Measurements from ENCODE around the gene ORAI3. TPM values are rescaled to one million over a fixed set of nuclear protein-coding genes. Genes with fewer than 3 reads are reported as not detected.
"Not testable (repeated sequence)": the region's sequence is repeated elsewhere in the genome, so short reads cannot be mapped to it uniquely, and the experiment has no call there.

Gene ORAI3
- polyA plus RNA-seq, 1 donor from 2014 or later = 7.3 TPM

DNA sequence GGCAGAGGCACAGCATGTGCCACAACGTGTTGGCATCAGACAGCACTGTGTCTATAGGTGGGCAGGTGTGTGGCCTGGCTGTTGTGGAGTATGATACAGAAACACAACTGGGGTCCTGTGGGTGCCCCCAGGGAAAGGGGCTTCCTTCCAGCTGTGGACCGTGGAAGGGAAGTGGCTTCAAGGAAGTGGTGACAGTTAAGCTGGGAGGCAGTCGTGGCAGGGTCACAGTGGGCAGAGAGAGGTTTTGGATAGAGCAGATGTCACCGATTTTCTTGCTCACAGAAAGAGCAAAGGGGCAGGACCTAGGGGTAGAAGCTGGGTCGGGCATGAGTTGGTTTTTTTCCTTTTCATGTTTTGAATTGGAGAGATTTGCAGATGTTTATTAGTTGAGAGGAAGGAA, 11.2 kb upstream of the ORAI3 start:
- H3K4me2 ChIP-seq (ENCODE audit: low read length) = no peak overlapping the region
- H3K27me3 ChIP-seq (ENCODE audit: insufficient read depth, low read depth, low read length) = no peaks in the 10 kb centered on the region
- no peaks in the 10 kb centered on the region for H3K36me3 ChIP-seq (ENCODE audit: insufficient read depth, low read length)
- H3K79me2 ChIP-seq (replicated peaks; ENCODE audit: insufficient read depth, low read length) = no peaks in the 10 kb centered on the region
- no peak overlapping the region for H3K27ac ChIP-seq (ENCODE audit: low read length)
- no peak overlapping the region for H3K9ac ChIP-seq (ENCODE audit: low read length)
- H3K9me3 ChIP-seq (ENCODE audit: low read length) = no peaks in the 10 kb centered on the region
- no peak overlapping the region for H2AFZ ChIP-seq (ENCODE audit: low read depth, low read length)
- no peak overlapping the region for H3K4me3 ChIP-seq (ENCODE audit: low read length)
- H4K20me1 ChIP-seq (ENCODE audit: insufficient read depth) = no peaks in the 10 kb centered on the region
- TF ChIP-seq EZH2 (IDR thresholded peaks at IDR 0.05; ENCODE audit: borderline replicate concordance, insufficient read depth, low read length, poor library complexity, severe bottlenecking) (no peak), EP300 (conservative IDR thresholded peaks at IDR 0.05; ENCODE audit: poor library complexity, severe bottlenecking) (no peak), SMC3 (conservative IDR thresholded peaks at IDR 0.05; ENCODE audit: poor library complexity) (no peak), POLR2AphosphoS5 (IDR thresholded peaks at IDR 0.05) (no peak), TAF1 (IDR thresholded peaks at IDR 0.05; ENCODE audit: low read depth) (no peak), MXI1 (conservative IDR thresholded peaks at IDR 0.05; ENCODE audit: poor library complexity, severe bottlenecking) (no peak), RAD21 (conservative IDR thresholded peaks at IDR 0.05) (no peak)
- TF ChIP-seq, protein P1, sequence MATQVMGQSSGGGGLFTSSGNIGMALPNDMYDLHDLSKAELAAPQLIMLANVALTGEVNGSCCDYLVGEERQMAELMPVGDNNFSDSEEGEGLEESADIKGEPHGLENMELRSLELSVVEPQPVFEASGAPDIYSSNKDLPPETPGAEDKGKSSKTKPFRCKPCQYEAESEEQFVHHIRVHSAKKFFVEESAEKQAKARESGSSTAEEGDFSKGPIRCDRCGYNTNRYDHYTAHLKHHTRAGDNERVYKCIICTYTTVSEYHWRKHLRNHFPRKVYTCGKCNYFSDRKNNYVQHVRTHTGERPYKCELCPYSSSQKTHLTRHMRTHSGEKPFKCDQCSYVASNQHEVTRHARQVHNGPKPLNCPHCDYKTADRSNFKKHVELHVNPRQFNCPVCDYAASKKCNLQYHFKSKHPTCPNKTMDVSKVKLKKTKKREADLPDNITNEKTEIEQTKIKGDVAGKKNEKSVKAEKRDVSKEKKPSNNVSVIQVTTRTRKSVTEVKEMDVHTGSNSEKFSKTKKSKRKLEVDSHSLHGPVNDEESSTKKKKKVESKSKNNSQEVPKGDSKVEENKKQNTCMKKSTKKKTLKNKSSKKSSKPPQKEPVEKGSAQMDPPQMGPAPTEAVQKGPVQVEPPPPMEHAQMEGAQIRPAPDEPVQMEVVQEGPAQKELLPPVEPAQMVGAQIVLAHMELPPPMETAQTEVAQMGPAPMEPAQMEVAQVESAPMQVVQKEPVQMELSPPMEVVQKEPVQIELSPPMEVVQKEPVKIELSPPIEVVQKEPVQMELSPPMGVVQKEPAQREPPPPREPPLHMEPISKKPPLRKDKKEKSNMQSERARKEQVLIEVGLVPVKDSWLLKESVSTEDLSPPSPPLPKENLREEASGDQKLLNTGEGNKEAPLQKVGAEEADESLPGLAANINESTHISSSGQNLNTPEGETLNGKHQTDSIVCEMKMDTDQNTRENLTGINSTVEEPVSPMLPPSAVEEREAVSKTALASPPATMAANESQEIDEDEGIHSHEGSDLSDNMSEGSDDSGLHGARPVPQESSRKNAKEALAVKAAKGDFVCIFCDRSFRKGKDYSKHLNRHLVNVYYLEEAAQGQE (IDR thresholded peaks at IDR 0.05; ENCODE audit: borderline replicate concordance) = no peak
- TF ChIP-seq, protein P2, sequence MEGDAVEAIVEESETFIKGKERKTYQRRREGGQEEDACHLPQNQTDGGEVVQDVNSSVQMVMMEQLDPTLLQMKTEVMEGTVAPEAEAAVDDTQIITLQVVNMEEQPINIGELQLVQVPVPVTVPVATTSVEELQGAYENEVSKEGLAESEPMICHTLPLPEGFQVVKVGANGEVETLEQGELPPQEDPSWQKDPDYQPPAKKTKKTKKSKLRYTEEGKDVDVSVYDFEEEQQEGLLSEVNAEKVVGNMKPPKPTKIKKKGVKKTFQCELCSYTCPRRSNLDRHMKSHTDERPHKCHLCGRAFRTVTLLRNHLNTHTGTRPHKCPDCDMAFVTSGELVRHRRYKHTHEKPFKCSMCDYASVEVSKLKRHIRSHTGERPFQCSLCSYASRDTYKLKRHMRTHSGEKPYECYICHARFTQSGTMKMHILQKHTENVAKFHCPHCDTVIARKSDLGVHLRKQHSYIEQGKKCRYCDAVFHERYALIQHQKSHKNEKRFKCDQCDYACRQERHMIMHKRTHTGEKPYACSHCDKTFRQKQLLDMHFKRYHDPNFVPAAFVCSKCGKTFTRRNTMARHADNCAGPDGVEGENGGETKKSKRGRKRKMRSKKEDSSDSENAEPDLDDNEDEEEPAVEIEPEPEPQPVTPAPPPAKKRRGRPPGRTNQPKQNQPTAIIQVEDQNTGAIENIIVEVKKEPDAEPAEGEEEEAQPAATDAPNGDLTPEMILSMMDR (IDR thresholded peaks at IDR 0.05; ENCODE audit: poor library complexity, severe bottlenecking) = no peak
- no peaks in the 10 kb centered on the region for H3K9me2 ChIP-seq (ENCODE audit: insufficient read depth, low read length)
- H3F3A ChIP-seq (ENCODE audit: insufficient read depth, low read length, poor library complexity, severe bottlenecking) = no peaks in the 10 kb centered on the region

DNA sequence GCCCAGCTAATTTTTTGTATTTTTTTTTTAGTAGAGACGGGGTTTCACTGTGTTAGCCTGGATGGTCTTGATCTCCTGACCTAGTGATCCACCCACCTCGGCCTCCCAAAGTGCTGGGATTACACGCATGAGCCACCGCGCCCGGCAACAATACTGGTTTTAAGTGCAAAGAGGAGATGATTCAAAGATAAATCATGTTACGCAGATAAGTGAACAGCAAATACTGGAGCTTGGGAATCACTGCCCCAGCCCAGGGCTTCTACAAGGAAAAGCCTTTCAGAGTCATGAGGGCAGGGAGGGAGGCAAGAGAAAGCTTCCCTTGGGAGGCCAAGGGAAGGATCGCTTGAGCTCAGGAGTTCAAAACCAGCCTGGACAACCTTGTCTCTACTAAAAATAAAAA, 9.3 kb upstream of the ORAI3 start:
- not testable (repeated sequence) for H3K9me2 ChIP-seq (ENCODE audit: insufficient read depth, low read length); H3K36me3 ChIP-seq (ENCODE audit: insufficient read depth, low read length); H3K4me3 ChIP-seq (ENCODE audit: low read length); H3K9me3 ChIP-seq (ENCODE audit: low read length); H3K9ac ChIP-seq (ENCODE audit: low read length); H3K27me3 ChIP-seq (ENCODE audit: insufficient read depth, low read depth, low read length); H3K27ac ChIP-seq (ENCODE audit: low read length); H4K20me1 ChIP-seq (ENCODE audit: insufficient read depth); H3K4me2 ChIP-seq (ENCODE audit: low read length); H3F3A ChIP-seq (ENCODE audit: insufficient read depth, low read length, poor library complexity, severe bottlenecking); H3K79me2 ChIP-seq (replicated peaks; ENCODE audit: insufficient read depth, low read length); H2AFZ ChIP-seq (ENCODE audit: low read depth, low read length)
